GM18507 (cell line): Measurements from ENCODE around the gene RPS15A.

ENCODE experiments used
- DNase-seq: peaks from one replicate; pipeline ENCODE4 v3.0.0; 2011; ENCODE audit warnings: low read depth; ENCODE audit not compliant: insufficient read length; ENCODE audit errors: extremely low spot score
- FAIRE-seq: peaks from 2 replicates; lab custom pipeline; 2011; peaks lifted over from hg19 to GRCh38; lab: Jason Lieb, UNC

The RPS15A gene

DNA sequence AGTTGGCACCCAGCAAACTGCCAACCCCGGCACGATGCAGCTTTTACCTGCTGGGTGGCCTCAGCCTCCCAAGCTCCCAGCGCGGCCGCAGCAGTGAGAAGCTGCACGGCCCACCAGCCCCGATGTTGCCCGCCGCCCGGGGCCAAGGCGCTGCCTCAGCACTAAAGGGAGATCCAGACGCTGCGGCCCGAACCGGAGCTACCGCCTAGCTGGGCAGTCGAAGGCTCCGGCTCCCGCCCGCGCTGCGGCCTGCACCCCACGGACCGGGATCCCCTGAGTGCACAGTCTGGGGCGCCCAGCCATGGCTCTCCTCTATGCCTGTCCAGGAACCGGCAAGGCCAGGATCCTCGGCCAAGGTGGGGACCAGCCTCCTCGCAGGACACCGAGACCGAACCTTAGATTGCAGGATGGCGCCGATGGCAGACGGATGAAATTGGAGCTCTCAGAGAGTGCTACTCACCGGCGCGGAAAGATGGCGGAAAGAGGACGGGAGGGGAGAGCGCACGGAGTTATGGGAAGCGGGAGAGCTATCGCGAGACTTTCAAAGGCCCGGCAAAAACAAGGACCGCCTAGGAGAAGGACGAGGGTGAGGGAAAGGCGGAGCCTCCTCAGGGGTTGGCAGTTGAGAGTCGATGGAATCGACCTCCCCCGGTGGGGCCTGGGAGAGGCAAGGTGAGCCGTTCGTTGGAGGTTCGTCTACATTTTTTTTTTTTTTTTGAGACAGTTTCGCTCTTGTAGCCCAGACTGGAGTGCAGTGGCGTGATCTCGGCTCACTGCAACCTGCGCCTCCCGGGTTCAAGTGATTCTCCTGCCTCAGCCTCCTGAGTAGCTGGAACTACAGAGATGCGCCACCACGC, at the start of gene RPS15A:
TSS of gene RPS15A (minus strand) at position 485 of the 857 bp plus-strand sequence. CDS start 1,221 bp downstream, outside the sequence.
- DNase-seq, result peak; percentile 92
- FAIRE-seq, result peak; percentile 94

DNA sequence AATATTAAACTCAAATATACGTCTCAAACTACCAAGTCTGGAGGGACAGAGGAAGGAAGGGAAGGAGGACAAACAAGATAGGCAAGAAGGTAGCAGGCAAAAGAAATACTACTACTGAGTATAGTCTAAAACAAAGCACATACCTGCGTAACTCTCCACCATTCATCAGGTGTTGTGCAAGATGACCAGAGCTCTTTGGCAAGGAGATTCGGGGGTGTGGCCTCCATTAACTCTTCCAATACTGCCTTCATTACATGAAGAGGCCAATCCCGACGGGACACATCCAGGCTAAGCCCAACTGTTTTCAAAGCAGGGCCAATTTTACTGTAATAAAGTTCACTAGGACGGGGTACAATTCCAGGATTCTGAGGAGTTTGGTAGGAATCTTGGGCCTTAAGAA, 49.4 kb upstream of the RPS15A start:
- no peak for FAIRE-seq

DNA sequence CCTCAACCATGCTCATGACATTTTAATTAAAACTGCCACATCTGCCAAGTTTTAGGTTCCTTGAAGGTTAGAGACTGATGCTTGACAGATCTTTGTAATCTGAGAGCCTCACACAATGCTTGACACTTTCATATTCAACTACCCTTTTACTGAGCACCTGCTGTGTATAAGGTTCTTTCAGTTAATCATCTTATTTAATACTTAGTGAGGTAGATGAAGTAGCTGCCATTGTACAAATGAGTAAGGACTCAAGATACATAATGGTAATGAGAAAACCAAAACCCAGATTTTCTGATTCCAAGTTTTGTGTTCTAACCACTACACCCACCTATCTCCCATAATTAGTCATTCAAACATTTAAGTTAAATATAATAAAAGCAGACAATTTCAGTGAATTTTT, 46.6 kb upstream of the RPS15A start:
- no peak for FAIRE-seq
- no peak for DNase-seq

More for the DNA sequence above, 49.4 kb upstream of the RPS15A start:
- no peak for DNase-seq

DNA sequence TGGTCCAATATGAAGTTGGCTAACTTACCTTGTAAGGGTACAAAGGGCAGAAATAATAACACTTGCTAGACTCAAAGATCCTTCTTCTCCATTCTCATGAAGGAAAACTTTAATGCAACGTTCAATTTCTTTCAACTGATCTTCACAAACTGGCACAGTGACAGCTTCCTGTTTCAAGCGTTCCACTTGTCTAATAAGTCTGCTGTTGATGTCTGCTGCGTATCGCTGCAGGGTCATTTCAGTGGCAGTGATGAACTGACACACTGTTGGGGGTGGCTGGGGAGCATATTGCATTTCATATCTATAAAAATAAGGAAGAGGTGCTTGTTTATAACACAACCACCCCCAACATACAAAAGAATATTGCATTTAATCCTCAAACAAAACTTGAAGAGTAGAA, 44.7 kb upstream of the RPS15A start:
- DNase-seq, result no peak
- no peak for FAIRE-seq

DNA sequence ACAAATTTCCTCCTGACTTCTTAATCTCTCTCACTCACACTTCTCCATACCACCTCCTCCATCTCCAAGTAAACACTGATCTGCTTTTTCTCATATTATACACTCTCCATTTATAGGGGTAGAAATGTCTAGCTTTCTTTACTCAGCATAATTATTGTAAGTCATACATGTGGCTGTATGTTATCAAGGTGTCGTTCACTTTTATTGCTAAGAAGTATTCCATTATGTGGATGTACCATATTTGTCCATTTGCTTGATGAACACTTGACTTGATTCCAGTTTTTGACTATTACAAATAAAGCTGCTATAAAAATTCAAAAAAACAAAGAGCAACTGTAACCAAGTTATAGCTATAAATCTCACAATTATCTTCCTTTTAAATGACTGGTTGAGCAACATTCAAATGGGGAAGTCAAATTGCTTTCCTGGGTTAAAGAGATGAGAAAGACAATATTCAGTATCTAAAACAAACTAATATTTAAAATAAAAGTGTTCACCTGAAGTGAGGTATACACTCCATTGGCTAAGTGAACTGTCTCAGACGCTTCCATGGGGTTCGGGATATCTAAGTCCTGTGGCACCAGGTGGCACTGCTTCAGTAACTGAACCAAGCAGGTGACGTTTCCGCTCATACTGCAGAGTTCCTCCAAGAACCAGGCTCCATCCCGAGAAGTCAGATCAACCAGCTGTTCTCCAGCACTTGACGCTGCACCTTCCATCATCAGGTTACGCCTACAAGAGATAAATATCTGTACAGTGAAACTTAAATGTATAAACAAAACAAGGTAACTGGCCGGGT, 43.8 kb upstream of the RPS15A start:
- no peak for DNase-seq
- FAIRE-seq, result no peak

DNA sequence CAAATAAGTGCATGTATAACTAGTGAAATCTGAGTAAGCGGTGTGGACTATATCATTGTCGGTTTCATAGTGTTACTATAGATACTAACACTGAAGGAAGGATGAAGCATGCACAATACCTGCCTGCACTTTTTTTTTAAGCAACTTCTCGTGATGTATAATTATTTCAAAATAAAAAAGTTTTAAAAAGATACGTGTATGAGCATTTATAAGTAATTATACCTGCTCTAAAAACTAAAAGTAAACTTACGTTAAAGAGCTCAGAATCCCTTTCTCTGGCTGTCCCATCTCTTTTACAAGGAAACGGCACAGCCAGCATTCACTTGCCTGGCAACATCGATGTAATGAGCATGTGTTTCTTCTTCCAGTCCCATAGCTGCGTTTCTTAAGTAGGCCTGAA, 42.5 kb upstream of the RPS15A start:
- no peak for FAIRE-seq

DNA sequence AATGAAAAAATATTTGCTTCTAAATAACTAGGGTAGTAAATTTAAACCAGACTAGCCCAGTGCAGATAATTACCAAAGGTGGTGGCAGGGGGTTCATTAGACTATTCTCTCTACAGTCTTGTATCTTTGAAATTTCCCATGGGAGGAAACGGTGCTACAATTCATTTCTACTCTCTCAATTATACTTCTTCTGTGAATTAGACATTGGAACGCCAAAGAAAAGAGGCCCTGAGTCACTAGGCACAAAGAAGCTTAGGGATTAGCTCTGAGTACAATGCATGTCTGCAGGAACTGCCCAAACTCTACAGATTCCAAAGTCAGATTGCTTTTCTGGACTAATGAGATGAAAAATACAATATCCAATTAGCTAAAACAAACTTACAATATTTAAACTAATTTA, 41.9 kb upstream of the RPS15A start:
- FAIRE-seq, result no peak
- no peak for DNase-seq

More for the DNA sequence above, 42.5 kb upstream of the RPS15A start:
- DNase-seq, result no peak

DNA sequence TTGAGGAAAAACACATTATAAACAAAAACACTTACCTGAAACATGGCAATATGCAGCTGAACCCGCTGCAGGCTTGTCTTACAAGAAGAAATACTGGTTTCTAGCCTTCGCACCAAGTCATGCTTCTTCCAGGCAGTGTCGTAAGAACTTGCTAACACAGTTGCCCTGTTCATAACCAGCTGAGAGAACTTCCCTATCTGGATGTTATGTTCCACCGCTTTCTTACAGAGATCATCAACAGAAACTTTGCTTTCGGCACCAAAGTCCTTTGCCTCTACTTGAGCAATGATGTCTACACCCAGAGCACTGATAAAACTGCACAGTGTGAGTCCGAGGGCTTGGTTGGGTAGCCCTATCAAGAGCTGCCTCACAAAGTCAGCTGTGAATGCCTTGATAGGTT, 39.1 kb upstream of the RPS15A start:
- no peak for FAIRE-seq
- no peak for DNase-seq

DNA sequence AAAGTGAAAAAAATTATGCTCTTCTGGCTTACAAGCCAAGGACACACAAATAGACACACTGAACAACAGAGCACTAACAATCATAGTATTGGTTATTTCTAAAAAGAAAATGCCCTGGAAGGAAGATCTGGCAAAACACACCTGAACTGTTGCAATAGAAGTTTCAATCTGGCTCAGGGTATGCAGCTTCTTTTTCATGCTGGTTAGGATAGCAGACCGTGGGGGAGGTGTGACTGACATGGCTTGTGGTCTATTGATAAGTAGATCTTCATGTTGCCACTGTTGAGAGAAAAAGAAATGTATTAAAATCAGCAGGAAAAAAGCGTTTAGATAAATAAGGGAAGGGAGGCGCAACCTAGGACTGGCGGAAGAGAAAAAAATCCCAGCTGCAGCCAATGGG, 37.8 kb upstream of the RPS15A start:
- DNase-seq (no peak), FAIRE-seq (no peak)

DNA sequence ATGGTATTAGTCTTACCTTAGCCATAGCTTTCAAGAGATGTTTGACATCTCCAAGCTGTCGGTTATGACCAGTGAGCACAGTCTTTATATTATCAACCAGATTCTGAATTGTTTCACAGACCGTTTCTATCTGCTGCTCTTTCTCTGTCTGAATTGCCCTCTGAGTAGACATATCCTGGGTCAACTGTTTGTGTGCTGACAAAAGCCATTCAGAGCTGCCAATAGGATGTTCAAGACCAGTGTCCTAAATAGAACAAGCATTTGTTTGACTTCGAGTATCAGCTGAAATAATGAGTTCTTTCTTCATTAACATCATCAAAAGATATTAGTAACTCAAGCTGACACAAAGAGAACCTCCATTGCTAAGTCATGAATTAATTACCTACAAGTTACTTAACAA, 26.2 kb upstream of the RPS15A start:
- no peak for DNase-seq
- FAIRE-seq, result no peak

DNA sequence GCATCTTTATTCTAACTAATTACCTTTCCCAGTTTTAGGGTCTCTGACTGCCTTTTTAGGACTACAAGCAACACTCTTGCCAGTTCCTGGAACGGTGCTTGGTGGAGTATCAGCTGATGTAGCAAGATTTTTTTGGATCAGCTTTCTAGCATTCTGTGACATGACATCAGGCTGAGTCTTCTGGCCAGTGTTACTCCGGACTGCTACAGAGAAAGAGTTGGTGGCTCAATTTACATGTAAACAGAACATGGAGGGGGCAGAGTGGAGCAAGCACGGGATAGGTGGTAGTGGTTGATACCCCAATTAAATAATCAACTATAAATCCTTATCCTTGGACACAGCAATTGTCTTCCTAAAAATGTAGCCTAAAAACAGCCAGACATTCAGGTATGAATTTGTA, 21.8 kb upstream of the RPS15A start:
- no peak for DNase-seq
- FAIRE-seq, result no peak

DNA sequence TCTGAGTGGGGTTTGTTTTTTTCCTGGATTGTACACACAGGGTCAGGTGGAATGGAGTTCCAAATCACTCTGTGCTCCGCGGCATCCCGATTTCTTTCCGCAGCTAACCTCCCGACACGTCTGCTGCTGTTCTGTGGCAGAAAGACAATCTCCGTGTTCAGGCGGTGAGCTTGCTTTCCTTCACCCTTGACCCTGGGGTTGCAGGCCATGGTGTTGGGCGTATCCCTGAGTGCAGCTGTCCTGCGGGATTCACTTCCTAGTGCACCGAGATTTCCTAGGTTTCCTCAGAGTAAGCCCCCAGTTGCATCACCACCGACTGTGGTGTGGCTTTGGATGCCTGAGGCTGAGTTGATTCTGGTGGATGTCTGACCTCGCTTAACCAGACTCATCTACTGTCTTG, 19.0 kb upstream of the RPS15A start:
- no peak for FAIRE-seq
- DNase-seq, result no peak

DNA sequence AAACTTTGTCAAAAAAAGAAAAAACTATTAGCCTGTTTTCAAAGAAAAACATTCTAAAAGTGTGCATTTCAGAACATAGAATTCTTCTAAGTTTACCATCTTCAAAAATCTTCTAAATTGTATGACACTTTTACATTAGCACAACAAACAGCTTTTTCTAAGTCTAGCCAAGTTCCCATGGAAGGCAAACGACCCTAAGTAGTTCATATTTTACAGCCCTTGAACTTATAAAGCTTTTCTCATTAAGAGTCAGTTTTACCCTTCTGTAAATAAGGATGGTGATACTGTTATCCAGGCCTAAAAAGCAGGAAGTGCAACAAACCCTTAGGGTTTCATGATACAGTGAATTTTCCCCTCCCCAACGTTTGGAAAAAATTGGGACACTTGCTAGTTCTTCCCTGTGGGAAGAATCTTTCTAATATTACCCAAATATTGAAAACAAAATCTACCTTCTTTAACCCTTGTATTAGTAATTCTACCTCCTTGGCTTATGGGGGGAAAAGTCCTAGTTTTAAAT, 15.2 kb upstream of the RPS15A start:
- DNase-seq (no peak), FAIRE-seq (no peak)

DNA sequence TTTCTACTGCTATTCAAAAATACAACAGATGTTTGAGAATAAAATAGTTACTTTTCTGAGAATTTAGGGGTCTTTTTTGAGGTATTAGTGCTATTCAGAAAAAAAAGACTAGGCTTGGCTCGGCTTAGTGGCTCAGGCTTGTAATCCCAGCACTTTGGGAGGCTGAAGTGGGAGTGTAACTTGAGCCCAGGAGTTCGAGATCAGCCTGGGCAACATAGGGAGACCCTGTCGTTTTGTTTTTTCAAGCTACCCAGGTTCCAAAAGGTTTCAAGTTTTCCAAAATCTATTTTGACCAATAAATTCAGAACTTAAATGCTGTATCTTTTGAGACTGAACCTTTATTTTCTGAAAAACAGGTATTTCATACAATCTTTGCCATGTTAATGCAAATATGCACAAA, 14.4 kb upstream of the RPS15A start:
- DNase-seq, result no peak
- FAIRE-seq, result no peak

DNA sequence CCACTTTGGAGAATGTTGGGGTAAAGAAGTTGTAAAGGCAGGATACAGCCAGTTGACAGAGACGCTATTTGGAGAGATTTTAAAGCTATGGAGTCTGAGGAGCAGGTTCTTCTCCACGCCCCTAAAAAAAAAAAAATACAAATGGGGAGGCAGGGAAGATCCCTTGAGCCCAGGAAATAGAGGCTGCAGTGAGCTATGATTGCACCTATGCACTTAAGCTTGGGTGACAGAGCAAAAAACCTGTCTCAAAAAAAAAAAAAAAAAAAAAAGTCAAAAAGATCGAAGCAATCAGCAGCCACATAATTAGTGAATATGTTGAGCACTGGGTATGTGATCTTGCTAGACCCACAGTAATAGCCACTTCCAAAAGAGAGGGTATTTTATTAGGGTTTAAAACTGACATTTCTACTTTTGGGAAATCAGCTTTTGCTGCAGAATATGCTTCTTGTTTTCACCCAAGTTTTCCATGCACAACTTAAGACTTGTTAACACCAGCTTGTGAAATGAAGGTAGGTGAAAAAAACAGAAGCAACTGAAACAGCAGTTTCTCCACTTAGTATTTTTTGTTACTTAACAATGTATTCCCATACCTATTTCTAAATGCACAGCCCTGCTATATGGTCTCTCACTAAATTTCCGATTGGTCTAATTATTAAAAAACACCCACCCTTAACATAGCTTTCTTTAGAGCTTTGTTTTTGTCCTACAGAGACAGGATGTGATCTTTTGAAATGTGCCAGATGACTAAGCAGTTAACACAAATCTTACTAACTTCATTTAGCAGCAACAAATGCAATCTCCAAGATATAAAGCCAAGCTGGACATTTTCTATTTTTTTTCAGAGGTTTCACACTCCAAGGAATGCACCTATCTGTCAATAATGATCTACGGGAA, 13.7 kb upstream of the RPS15A start:
- no peak for DNase-seq
- FAIRE-seq, result no peak

DNA sequence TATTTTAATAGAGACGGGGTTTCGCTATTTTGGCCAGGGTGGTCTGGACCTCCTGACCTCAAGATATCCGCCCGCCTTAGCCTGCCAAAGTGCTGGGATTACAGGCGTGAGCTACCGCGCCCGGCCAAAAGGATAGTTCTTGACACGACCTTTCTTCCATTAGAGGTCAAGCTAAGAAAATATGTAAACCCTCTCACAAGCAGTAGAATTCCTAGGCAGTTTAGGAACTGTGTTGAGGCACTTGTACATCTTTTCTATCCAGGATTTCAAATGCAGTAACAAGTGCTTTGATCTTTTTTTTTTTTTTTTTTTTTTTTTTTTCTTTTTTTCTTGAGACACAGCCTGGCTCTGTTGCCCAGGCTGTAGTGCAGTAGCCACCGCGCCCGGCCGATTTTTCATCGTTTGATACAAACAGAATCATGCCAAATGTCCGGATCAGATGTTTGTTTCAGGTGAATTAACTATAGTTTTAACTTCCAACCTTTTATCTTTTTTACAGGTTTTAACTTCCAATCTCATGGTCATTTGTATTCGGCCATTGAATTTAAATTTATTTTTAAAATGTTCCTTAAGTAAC, 12.7 kb upstream of the RPS15A start:
- FAIRE-seq, result no peak
- no peak for DNase-seq

DNA sequence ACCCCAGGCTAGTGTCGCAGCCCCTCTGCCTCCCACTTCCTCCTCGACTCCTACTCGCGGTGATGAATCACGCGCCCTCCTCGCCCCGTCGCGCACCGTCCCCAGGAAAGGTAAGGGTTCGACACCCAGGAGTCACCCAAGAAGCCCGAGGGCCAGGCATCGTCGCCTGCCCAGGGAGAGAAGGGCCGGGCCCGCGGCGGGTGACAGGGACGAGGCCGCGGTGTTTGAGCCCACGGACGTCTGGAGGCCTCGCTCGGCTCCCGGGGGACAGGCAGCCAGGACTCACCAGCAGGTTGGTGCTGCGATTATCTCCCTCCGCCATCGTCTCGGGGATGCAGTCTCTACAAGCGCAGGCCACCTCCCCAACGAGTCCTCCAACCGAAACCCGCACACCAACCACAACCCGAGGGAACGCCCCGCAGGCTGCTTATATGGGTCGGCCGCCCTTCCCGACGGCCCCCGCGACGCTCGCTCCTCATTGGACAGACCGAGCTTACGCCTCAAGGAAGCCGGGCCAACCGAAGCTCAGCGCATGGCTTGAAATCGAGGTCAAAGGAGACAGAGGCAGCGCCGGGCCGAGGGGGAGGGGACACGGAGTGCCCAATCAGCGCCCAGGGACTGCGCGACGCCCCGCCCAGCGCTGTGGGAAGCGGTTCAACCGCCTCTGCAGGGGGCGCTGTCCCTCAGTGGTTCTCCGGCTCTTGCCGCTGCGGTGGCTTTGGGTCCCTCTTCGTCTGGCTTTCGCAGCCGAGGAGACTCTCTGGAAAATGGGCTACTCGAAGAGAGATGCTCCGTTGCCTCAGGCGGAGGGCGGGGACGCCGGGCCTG, 11.2 kb upstream of the RPS15A start, which contains the start of gene ARL6IP1:
TSS of gene ARL6IP1 (minus strand) at position 405 of the 828 bp plus-strand sequence. CDS start at position 322, 83 bp downstream.
- FAIRE-seq (peak; percentile 99), DNase-seq (peak; percentile 91)

DNA sequence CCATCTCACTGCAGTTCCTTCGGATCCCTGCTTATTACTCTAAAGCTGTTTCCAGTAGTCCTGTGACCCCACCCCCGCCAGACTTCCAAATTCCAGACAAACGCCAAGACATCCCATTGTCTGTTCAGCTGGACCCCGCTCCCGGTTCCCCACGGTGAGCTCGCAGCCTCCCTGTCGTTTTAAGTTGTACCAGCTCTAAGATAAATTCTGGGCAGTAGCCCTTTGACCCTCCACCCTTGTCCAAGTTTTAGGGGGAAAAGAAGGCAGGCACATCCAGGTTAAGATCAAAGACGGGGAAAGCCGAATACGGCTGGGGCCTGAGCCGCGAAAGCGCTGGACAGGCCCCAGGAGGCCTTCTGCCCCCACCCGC, 10.6 kb upstream of the RPS15A start:
- DNase-seq, result no peak
- FAIRE-seq, result no peak
